Measurements from ENCODE around the gene OBSL1. TPM values are rescaled to one million over a fixed set of nuclear protein-coding genes. Genes with fewer than 3 reads are reported as not detected.

The OBSL1 gene
- total and polyA plus RNA-seq, 12 donors: 108 to 310 (median 171) TPM

DNA sequence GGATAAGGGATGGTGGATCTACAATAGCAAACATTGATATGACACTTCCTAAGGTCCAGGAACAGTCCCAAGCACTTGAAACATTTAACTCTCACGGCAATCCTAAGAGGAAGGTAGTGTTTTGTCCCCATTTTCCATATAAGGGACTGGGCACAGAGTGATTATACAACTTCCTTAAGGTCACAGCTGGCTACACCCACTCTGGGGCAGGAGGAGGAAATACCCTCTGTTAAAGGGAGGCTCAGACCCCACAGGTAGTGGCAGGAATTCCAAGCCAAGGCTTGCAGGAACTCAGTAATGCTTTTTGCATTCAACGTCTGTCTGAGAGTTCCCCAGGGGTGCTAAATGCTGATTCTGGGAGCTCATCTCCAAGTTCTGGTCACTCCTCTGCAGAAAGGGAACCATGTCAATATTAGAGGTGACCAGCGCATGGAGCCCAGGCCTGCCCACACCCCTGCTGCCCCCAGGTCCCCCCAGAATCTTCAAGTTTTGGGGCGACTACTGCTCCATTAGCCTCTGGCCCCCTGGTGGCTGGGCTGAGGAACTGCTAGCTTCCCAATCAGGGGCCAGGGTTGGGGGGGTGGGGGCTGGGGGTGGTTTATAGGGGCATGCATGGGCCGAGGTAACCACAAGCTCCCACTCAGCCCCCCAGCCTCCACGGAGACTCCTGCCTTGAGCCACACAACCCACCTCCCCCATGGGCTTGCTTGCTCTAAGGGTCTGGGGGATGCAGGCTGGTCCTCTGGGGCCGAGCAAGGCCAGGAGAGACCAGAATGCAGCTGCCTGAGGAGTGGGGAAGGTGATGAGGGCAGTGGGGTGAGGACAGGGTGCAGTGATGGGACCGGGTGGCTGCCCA lies 11.1 kb downstream of the OBSL1 start:
- no peaks in the 10 kb centered on the region for H3K9me3 ChIP-seq
- peaks cover 0 to 72% (median 6%) of the 10 kb centered on the region in 9 donors for H3K36me3 ChIP-seq
- H3K4me3 ChIP-seq: no peak overlapping the region
- TF ChIP-seq, protein P1, sequence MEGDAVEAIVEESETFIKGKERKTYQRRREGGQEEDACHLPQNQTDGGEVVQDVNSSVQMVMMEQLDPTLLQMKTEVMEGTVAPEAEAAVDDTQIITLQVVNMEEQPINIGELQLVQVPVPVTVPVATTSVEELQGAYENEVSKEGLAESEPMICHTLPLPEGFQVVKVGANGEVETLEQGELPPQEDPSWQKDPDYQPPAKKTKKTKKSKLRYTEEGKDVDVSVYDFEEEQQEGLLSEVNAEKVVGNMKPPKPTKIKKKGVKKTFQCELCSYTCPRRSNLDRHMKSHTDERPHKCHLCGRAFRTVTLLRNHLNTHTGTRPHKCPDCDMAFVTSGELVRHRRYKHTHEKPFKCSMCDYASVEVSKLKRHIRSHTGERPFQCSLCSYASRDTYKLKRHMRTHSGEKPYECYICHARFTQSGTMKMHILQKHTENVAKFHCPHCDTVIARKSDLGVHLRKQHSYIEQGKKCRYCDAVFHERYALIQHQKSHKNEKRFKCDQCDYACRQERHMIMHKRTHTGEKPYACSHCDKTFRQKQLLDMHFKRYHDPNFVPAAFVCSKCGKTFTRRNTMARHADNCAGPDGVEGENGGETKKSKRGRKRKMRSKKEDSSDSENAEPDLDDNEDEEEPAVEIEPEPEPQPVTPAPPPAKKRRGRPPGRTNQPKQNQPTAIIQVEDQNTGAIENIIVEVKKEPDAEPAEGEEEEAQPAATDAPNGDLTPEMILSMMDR (IDR thresholded peaks at IDR 0.05): peak; percentile 47 to 83 (median 74)
- ATAC-seq: peak in 2 of 8 donors; percentile 5 to 23
- 29 to 30% methylated on average over 8 of the region's 8 CpGs for WGBS, 2 donors
- H3K4me1 ChIP-seq: peaks cover 0 to 23% (median 3%) of the 10 kb centered on the region in 9 donors
- intact Hi-C loops (cut with DNase I): loop anchor here in 1 of 10 donors (10.0 kb wide), 1 partner anchor 75 kb away; no protein-coding TSS in a partner anchor
- no peak overlapping the region for H3K27ac ChIP-seq
- no peaks in the 10 kb centered on the region for H3K27me3 ChIP-seq
- DNase-seq: no peak

DNA sequence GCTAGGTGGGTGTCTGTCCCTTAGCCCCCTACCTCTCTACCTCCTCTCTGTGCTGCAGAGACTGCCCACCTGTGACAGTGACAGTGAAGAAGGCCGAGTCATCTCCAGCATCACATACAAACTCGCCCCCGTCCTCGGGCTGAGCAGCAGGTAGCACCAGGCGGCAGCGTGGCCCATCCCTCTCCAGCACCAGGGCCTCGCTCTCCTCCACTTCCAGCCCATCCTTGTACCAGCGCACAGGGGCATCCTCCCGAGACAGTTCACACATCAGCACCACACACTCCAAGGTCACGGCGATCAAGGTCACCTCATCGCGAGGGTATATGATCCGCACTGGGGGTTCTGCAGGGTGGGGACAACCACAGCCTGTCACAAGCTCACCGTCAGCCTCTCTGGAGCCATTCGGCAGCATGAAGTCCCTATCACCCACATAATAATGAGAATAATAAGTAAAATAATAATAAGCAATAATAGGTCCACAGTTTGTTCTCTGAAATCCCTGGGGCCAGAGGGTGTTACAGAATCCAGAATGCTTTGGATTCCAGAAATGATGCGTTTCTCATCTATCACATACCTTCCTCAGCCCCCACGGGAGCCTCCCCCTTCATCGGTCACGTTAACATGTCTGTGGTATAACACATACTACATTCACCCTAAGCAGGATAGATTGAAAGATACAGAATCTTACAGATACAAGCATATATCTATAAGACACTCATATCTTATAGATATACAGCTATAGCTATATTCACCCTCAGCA lies 12.0 kb downstream of the OBSL1 start:
- Histone ChIP-seq H3K27ac (no peak overlapping the region), H3K4me3 (no peak overlapping the region), H3K9me3 (no peaks in the 10 kb centered on the region), H3K4me1 (peaks cover 0 to 23% (median 3%) of the 10 kb centered on the region in 9 donors), H3K27me3 (peaks cover 0 to 3% (median 0%) of the 10 kb centered on the region in 7 donors), H3K36me3 (peaks cover 0 to 67% (median 5%) of the 10 kb centered on the region in 9 donors)
- intact Hi-C loops (cut with DNase I): no loop called here
- DNase-seq (no peak), ATAC-seq (no peak)
- 84 to 87% methylated on average over 20 of the region's 20 CpGs for WGBS, 2 donors
- TF ChIP-seq, protein P1 (IDR thresholded peaks at IDR 0.05): no peak

DNA sequence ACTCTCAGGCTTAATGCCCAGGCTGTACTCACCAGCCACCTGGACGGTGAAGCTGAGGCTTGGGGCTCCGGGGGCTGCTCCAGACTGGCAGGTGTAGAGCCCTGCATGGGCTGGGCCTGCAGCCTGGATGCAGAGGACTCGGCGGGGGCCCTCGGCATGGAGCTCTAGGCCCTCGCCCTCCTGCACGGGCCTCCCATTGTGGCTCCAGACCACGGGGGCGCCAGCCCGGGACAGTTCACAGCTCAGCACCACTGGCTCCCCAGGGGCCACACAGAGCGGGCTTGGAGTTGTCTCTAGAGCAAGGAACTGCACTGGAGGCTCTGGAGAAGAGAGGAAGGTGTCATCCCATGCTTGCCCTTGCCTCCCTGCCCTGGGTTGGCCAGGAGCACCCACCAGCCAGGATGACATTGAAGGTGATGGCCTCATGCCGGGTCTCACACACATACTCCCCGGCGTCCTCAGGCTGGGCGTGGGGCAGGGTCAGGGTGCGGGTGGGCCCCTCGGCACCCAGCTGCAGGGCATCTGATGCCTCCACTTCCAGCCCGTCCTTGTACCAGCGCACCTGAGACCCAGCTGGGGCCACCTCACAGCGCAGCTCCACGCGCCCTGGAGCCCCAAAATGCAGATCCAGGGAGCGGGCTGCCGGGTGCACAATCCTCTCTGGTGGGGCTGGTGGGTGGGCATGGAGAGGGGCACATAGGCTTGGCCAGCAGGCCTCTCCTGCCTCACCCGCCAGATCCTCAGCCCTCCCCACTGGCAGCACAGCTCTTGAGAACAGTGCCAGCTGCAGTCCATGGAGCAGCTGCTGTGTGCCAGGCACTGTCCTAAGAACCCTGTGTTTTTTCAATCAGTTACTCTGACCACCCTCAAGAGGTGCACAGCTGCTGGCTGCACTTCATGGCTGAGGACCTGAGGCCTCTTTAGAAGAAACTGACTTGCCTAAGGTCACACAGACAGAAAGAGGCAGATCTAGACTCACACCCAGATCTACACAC lies 13.3 kb downstream of the OBSL1 start:
- no peak overlapping the region for H3K27ac ChIP-seq
- intact Hi-C loops (cut with DNase I): no loop called here
- no peak overlapping the region for H3K4me3 ChIP-seq
- no peak for ATAC-seq
- H3K9me3 ChIP-seq: no peaks in the 10 kb centered on the region
- TF ChIP-seq, protein P1 (IDR thresholded peaks at IDR 0.05): no peak
- peaks cover 0 to 54% (median 5%) of the 10 kb centered on the region in 9 donors for H3K36me3 ChIP-seq
- 94 to 95% methylated on average over 25 of the region's 25 CpGs for whole genome bisulfite sequencing, 2 donors
- peaks cover 3 to 25% (median 7%) of the 10 kb centered on the region in 9 donors for H3K4me1 ChIP-seq
- peaks cover 0 to 15% (median 9%) of the 10 kb centered on the region in 7 donors for H3K27me3 ChIP-seq
- no peak for DNase-seq
